HUDEP-2 (cell line): ENCODE data around the gene SNX9.
A peak's percentile ranks its signal among the peaks of the same experiment; 100 is the strongest.
"Not testable (repeated sequence)": the region's sequence is repeated elsewhere in the genome, so short reads cannot be mapped to it uniquely, and the experiment has no call there.

Experiments
- DNase-seq, 76 experiments: peaks; one replicate each; lab custom pipeline; 2025; ENCODE audit not compliant: unreplicated experiment in 76 of 76; lab: John Stamatoyannopoulos, UW

SNX9 gene

DNA sequence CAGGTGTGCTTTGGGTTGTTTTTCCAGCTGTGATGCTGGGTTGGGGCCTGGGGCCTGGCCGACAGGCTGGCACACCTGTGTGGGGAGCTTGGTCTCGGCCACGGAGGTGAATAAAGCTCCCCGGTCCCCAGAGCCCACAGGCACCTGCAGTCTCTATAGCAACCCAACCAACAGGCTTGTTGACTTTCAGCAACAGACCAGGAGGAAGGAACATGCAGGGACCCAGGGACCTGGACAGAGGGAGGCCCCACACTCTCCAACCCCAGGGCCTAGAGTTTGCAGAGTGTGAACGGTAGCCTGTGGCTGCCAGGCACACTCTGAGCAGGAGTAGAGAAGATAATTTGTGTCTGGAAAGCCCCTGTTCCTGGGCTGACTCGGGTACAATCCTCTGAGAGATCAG is 144.0 kb downstream of the SNX9 start:
- no peak for DNase-seq

DNA sequence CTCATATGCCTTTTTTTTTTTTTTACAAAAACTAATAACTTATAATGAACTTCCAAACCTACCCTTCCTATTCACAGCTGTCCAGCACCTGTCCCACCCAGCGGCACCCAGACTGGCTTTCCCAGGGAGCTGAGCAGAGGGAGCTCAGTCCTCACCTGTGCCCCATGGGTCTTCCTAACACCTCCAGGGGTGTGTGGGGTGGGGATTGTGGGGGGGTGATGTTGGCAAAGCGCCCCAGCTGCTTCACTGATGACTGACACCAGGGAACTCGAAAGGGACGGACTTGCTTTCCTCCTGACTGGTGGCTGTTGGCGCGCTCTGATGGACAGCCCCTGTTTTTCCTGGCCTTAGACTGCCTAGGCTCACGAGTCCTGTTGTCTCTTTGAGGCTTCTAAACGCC is 144.4 kb downstream of the SNX9 start:
- no peak for DNase-seq

DNA sequence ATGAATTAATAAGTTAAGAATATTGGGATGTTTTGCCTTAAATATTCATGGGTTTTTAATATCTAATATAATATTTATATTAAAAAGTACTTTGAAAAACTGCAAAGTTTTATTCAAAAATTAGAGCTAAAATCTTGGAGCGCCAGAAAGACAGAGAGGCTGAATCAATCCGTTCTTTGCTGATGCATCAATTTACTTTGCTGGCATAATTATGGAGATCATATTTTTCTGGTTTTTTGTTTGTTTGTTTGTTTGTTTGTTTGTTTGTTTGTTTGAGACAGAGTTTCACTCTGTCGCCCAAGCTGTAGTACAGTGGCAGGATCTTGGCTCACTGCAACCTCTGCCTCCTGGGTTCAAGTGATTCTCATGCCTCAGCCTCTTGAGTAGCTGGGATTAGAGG is 149.1 kb downstream of the SNX9 start:
- DNase-seq, result not testable (repeated sequence)

DNA sequence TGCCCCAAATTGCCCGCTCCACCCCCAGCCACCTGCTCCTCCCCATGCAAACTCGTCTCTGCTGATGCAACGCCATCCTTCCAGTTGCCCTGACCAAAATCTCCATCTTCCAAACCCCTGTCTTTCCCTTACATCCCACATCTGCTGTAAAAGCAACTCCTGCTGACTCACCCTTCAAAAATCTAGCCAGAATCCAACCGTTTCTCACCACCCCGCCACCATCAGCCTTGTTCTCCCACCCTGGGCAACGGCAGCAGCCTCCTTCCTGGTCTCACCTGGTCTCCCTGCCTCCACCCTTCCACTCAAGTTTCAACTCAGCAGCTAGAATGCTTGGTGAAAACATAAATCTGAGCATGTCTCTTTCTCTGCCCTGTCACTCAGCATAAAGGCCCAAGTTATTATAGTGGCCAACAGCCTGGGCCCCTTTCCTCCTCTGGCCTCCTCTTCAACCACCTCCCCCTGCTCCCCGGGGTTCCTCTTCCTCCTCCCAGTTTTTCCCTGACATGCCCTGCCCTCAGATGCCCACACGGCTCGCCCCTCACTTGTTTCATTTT is 151.4 kb downstream of the SNX9 start:
- DNase-seq, result no peak

DNA sequence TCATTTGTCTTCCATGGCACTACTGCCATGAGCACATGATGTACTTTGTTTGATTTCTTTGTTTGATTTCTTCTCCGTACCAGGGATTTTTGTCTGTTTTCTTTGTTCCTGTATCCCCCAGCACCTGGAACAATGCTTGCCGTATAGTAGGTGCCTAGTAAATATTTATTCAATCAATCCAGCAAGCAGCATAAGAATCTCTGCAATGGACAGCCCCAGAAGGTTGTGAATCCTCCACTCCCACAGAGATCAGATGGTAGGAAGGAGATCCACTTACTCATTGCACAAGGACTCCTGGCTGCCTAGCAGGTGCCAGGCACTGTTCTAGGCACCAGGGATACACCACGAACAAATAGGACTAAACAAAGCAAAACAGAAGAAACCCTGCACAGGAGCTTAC is 151.9 kb downstream of the SNX9 start:
- no peak for DNase-seq

DNA sequence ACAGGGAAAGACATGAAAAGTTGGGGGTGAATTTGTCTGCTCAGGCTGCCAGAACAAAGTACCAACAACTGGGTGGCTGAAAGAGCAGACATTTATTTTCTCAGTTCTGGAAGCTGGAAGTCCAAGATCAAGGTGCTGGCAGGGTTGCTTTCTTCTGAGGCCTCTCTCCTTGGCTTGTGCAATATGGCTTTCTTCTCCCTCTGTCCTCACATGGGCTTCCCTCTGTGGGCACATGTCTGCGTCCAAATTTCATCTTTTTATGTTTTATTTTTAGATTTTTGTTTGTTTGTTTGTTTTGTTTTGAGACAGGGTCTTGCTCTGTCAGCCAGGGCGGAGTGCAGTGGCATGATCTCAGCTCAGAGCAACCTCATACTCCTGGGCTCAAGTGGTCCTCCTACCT is 152.4 kb downstream of the SNX9 start:
- no peak for DNase-seq

DNA sequence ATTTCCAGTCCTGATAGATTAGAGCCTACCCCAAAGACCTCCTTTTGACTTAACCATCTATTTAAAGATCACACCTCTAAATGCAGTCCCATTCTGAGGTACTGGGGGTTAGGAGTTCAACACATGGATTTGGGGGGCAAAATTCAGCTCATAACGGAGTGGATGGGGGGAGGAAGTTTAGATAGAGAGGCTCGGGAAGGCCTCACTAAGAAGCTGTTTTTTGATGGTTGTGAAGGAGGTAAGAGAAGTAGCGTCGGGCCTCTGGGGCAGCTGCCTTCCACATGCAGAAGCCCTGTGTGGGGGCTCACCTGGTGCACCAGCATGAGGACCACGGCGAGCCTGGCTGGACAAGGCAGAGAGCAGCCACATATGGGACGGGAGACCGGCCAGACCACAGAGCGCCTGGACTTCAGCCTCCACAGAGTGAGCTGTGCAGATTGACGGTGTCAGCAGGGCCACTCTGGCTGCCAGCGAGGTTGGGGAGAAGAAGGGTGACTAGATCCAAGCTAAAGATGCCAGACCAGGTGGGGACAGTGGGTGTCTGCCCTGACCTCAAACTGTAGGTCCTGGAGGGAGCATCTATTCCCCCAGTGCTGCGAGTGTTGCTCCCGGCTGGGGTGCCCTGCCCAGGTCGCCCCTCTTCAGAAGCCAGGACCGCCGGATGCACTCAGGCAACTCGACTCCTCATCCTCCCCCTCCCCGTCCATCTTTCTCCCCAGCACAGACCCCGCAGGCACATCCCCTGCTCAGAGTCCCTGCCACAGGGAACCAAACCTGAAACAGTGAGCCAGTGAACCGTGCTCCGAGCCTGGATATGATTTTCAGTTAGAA is 153.5 kb downstream of the SNX9 start:
- no peak for DNase-seq

DNA sequence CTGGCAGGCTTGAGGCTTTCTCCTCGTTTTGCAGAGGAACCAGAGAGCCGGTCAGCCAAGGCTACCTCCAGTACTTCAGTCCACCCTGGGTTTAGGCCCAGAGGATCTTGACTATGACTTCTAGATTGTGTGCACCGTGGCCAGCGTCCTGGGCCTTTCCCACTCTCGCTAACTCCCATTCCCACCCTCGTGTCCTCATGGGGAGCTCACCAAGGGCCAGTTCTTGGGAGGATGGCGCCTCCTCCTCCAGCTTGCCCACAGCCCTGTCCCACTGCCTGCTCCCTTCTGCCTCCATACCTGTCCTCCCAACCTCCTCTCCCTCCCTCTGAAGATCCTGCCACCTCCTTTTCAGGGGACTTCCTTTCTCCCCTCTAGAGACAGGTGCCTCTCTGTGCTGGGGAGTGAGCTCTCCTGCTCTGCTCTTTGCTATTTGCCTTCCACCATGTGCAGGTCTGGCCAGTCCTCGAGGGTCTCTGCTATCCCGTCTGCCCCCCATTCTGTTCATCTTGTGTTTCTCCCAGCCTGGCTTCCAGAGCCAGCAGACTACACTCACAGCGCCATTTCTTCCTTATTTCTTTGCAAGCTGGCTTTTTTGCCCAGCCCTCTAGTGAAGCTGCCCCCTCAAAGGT is 154.2 kb downstream of the SNX9 start:
- no peak for DNase-seq

DNA sequence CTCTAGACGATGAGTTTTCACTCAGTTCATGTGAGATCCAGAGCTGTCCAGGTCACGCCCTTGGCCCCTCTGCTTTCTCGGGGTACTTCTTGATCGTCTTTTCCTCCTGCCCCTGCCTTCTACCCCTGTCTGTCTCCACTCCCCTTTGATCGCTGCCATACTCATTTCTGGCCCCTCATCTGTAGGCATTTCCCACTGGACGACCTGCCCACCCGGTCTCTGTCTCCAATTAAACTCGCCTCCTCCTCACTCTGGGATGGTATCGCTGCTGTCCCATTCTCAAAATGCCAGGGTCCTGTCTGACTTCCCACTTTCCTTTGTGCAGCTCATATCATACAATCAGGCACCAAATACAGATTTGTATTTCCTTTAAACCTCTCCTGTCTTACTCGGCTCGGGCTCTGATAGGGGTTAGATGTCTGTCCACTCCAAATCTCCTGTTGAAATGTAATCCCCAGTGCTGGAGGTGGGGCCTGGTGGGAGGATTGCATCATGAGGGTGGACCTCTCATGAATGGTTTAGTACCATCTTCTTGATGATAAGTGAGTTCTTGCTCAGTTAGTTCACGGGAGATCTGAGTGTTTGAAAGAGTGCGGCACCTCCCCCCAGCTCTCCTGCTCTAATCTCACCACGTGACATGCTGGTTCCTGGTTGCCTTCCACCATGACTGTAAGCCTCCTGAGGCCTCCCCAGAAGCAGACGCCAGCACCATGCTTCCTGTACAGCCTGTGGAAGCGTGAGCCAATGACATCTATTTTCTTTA is 155.2 kb downstream of the SNX9 start:
- no peak for DNase-seq

DNA sequence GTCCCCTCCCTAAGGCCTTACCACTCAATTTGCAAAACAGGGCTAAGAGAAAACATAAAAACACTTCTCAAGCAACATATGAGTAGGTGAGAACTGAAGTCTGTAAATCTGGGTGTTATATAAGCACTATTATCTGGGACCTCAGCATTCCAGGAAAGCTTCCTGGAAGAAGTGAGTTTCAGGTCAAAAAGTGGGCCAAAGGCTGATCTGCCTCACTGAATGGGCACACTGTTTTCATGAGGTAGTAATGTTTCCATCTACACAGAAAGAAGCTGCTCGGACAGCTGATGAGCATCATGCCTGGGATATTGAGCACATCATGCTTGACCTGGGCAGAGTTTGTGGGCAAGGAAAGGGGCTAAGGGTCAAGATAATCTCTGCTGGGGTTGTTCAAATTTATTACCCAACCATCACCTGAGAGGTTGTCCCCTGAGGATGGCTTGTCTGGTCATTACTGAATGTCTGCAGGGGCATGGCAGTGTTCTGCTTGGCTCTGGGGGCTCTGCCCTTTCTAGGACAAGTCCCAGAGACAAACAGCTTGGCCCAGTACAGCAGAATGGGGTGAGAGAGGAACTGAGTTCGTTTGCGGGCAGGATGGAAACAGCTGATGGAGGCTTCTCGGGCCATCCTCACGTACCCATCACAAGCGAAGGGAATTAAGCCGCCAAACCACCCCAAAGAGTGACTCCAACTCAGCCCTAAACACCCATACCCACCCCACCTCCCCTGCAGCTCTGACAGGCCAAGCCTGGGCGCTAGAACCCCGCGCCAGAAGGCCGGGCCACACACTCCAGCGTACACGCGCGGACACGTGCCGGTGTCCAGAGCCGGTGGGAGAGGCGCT is 157.5 kb downstream of the SNX9 start:
- DNase-seq, result no peak

DNA sequence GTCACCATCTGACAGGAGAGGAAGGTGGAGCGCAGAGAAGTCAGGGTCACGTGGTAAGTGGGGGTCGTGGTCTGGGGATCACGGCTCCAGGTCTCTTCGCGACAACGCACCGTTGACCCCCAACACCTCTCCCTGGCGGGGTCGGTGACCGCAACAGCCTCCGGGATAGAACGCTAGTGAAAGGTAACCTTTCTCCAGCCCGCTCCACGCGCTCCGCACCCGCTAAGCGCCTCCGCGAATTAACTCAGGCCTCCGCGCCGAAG is 158.0 kb downstream of the SNX9 start:
- no peak for DNase-seq

DNA sequence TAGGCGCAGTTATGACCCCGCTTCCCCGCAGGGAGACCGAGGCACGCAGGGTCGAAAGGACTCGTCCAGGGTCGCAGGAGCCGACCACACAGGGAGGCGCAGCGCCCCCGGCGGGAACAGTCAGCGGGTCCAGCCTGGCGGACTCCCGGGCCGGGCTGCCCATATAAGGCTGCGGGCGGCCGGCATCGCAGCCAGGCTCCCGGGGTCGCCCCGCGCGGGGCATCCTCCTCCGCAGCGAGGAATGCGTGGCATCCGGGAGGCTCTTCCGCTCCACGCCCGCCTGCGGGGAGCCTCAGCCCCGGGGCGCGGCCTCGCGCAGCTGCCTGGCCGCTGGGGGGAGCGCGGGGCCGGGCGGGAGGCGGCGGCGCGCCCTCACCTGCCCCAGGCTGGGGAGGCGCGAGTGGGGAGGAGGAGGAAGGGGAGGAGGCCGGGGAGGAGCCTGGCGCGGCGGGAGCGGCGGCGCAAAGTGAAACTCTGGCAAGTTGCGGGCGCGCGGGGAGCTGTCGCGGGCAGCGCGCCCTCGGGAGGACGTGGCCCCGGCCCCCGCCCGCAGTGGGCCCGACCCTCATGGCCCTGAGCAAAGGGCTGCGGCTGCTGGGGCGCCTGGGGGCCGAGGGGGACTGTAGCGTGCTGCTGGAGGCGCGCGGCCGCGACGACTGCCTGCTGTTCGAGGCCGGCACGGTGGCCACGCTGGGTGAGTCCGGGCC is 158.5 kb downstream of the SNX9 start, which contains the start of gene SYNJ2:
Gene SYNJ2, plus strand, starts transcription at position 469 of the 707 bp plus-strand sequence. Its CDS starts 99 bp downstream, at position 568.
- peak in 53 of 76 experiments; percentile 9 to 70 (median 44) for DNase-seq

DNA sequence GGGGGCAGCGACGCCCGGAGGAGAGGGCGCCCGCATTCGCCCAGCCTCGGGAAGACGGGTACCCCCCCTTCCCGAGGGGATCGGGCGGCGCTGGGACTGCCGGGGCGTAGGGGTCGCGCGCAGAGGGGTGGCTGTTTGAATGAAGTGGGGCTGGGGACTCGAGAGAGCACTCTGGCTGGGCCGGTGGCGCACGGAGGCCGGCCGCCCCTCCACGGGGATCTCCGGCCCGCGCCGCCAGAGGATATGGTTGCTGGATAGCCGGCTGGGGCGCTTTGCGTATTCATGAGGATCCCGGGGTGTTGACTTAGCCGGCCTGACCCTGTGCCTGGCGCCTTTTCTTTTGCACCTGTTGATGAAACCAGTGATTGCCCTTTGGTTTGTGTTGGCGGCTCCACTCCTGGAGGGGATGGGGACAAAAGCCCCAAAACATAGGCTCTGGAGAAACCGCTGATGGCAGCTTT is 159.1 kb downstream of the SNX9 start:
- peak in 9 of 76 experiments; percentile 11 to 43 (median 26) for DNase-seq

DNA sequence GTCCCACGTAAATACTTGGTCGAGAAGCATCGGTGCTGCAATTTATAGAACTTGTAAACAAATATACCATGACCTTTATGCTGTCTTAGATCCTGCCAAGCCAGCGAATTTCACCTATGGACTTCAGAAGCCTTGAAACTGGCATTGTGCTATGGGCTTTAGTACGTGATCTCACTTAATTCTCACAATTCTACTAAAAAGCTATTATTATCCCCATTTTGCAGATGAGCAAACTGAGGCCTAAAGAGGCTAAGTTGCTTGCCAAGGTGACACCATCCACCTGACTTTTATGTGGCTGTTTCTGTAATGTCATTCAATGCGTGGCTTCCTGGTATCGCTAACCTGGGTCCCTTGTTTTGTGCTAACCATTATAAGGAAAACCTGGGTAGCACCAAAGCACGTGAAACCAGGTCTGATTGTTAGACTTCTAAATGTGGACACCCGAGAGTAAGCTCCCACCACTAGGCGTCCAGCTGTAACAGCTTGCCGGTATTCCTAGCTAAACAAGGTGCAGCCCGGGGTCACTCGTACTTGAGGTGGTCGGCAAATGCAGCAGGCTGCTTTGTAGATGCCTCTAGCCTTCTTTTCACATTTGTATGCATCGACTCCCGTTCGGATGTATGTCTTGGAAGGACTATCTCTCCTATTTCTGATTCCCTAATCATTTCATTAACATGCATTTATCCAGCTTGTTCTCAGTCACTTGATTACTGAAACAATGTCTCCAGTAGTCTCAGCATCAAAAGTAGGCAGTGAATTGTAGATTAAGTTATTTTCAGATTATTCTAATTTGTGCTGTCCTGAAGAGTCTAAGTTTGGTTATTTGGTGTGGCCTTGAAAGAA is 159.7 kb downstream of the SNX9 start:
- DNase-seq, result peak in 1 of 76 experiments; percentile 36

DNA sequence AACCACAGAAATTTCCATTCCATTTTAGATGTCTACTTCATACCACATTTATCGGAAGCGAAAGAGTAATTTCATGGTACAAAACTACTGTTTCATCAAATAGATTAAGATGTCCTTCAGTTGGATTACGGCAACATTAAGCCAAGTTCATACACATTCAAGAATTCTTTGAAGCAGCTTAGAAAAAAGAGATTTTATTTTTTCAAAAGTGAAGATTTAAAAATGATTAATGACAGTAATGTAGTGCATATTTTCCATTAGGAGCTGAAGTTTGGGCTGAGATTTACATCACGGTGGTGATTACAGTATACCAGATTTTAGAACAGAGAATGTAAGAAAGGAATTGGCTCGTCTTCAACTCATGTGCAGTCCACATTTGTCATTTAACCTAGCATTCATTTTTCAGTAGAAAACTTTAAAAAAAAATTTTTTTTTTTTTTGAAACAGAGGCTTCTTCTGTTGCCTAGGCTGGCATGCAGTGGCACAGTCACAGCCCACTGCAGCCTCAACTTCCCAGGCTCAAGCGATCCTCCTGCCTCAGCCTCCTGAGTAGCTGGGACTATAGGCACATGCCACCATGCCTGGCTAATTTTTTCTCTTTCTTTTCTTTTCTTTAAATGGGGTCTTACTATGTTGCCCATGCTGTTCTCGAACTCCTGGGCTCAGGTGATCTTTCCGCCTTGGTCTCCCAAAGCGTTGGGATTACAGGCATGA is 160.5 kb downstream of the SNX9 start:
- no peak for DNase-seq

DNA sequence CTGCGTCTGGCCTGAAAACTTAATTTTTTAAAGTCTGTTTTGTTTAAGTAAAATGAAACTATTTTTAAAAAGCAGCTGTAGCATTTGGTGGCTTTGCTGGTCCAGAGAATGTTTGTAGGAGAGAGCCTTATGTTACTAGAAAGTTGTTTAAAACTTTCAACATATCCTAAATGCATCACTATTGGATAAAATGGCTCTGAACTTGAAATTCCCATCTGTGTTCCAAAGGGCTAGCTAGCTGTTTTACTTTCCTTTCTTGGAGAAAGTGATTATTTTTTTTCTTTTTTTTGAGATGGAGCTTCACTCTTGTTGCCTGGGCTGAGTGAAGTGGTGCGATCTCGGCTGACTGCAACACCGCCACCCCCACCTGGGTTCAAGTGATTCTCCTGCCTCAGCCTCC is 161.1 kb downstream of the SNX9 start:
- DNase-seq, result no peak

DNA sequence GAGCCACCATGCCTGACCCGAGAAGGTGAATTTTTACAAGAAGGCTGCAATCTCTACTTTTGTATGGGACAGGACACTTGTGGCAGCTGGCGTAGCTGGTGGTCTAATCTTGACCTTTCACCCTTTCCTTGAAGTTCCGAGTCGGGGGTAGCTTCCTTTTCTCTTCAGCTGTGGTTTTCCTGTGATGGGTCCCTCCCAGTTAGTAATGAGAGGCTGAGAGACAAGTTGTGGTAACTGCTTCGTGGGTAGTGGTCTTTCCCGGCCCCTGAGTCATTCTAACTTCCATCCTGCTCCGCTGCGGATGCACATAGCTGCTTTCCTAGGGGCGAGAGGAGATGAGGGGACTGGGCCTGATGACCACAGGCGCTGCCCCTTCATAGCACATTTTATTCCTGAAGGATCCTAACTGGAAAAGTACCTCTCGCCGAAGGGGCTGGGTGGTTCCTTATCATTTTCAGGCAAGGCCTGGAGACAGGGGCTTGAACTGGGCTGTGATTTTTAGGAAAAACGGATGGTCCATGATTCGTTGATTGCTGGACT is 161.7 kb downstream of the SNX9 start:
- DNase-seq, result no peak
